PC-3 (cell line): ENCODE results near the gene TGFBR3. TPM values are rescaled to one million over a fixed set of nuclear protein-coding genes. Genes with fewer than 3 reads are reported as not detected.

Experiments
- ATAC-seq: fragments of 200-7000 bp; cut with Tn5 transposase; 2 replicates; pipeline ENCODE4 v1.9.1; 2020; ENCODE audit warnings: mild to moderate bottlenecking, moderate library complexity
- BruUV-seq: library from RNA; stranded (reverse); fragments of 400-500 nt; replicated peaks from 2 replicates; lab custom pipeline; 2021; lab: Mats Ljungman, UMichigan
- CTCF ChIA-PET: fragments of 300-600 bp; sonication (Branson Sonifier 250); formaldehyde crosslinking; loops from one replicate; lab custom pipeline; 2022; ENCODE audit warnings: antibody characterized with exemption; lab: Charles Lee
- POLR2A ChIA-PET: fragments of 300-600 bp; sonication (Branson Sonifier 250); formaldehyde crosslinking; loops from one replicate; lab custom pipeline; 2022; ENCODE audit warnings: antibody characterized with exemption; ENCODE audit not compliant: unreplicated experiment; lab: Charles Lee
- DNase-seq: peaks from one replicate; pipeline ENCODE4 v3.0.0-alpha.2; 2015
- H2AFZ ChIP-seq: fragments of 300-600 bp; sonication (generic); 2 replicates; pipeline ENCODE4 v1.6.0; 2016; ENCODE audit warnings: antibody characterized with exemption, low read length
- H3F3A ChIP-seq: fragments of 300-600 bp; sonication (generic); one replicate; pipeline ENCODE4 v1.6.0; 2017; ENCODE audit warnings: antibody characterized with exemption, low read length, control low read depth, mild to moderate bottlenecking; ENCODE audit not compliant: unreplicated experiment
- H3K27ac ChIP-seq: fragments of 300-600 bp; sonication (generic); 2 replicates; pipeline ENCODE4 v1.5.1; 2016; ENCODE audit warnings: mild to moderate bottlenecking, low read length
- H3K27me3 ChIP-seq: fragments of 300-600 bp; sonication (generic); 2 replicates; pipeline ENCODE4 v1.6.1; 2016; ENCODE audit warnings: low read length, mixed read lengths
- H3K36me3 ChIP-seq: fragments of 300-600 bp; sonication (generic); 2 replicates; pipeline ENCODE4 v1.6.1; 2016; ENCODE audit warnings: low read depth, mixed run types, low read length, mixed read lengths
- H3K4me1 ChIP-seq: fragments of 300-600 bp; sonication (generic); 2 replicates; pipeline ENCODE4 v1.5.1; 2016; ENCODE audit warnings: low read length; ENCODE audit not compliant: insufficient read depth
- H3K4me2 ChIP-seq: fragments of 300-600 bp; sonication (generic); 2 replicates; pipeline ENCODE4 v1.6.0; 2016; ENCODE audit warnings: low read length
- H3K4me3 ChIP-seq: fragments of 300-600 bp; sonication (generic); 2 replicates; pipeline ENCODE4 v1.5.1; 2016; ENCODE audit warnings: mild to moderate bottlenecking, low read length, mixed read lengths
- H3K79me2 ChIP-seq: fragments of 300-600 bp; sonication (generic); 2 replicates; pipeline ENCODE4 v1.6.1; 2017; ENCODE audit warnings: low read length, mixed read lengths
- H3K9ac ChIP-seq: fragments of 300-600 bp; sonication (generic); 2 replicates; pipeline ENCODE4 v1.6.0; 2016; ENCODE audit warnings: mild to moderate bottlenecking, low read length
- H3K9me2 ChIP-seq: fragments of 300-600 bp; sonication (generic); replicated peaks from 2 replicates; pipeline ENCODE4 v1.6.1; 2016; ENCODE audit warnings: mixed run types, low read length, mixed read lengths
- H3K9me3 ChIP-seq: fragments of 300-600 bp; sonication (generic); 2 replicates; pipeline ENCODE4 v1.6.1; 2016; ENCODE audit warnings: low read length, mixed read lengths
- H4K20me1 ChIP-seq: fragments of 300-600 bp; sonication (generic); 2 replicates; pipeline ENCODE4 v1.6.1; 2016; ENCODE audit warnings: low read length, mixed read lengths
- EZH2 ChIP-seq: fragments of 300-600 bp; sonication (generic); IDR thresholded peaks from one replicate; pipeline ENCODE4 v1.6.1; 2017; ENCODE audit warnings: antibody characterized with exemption, mild to moderate bottlenecking, low read length; ENCODE audit not compliant: unreplicated experiment
- EZH2phosphoT487 ChIP-seq: fragments of 300-600 bp; sonication (generic); IDR thresholded peaks from 2 replicates; pipeline ENCODE4 v1.6.1; 2018; ENCODE audit warnings: mild to moderate bottlenecking, antibody characterized with exemption, low read length, borderline replicate concordance
- intact Hi-C: fragments of 100-400 bp; cut with micrococcal nuclease; formaldehyde crosslinking; loops from 2 replicates; pipeline ENCODE4 v1.9.0; 2023
- total RNA-seq: library from RNA; depleted of rRNA; stranded (reverse); fragments of >200 nt; gene quantifications from 2 replicates; pipeline ENCODE4 v1.2.3, GENCODE V29; 2014
- TF ChIP-seq, protein P1 (sequence below): fragments of 300-600 bp; sonication (generic); conservative IDR thresholded peaks from 2 replicates; pipeline ENCODE4 v1.5.1; 2017; ENCODE audit warnings: antibody characterized with exemption, low read depth, mild to moderate bottlenecking, low read length

TGFBR3 gene
- total RNA-seq, 1 experiment from 2014 or later: 2.8 TPM

DNA sequence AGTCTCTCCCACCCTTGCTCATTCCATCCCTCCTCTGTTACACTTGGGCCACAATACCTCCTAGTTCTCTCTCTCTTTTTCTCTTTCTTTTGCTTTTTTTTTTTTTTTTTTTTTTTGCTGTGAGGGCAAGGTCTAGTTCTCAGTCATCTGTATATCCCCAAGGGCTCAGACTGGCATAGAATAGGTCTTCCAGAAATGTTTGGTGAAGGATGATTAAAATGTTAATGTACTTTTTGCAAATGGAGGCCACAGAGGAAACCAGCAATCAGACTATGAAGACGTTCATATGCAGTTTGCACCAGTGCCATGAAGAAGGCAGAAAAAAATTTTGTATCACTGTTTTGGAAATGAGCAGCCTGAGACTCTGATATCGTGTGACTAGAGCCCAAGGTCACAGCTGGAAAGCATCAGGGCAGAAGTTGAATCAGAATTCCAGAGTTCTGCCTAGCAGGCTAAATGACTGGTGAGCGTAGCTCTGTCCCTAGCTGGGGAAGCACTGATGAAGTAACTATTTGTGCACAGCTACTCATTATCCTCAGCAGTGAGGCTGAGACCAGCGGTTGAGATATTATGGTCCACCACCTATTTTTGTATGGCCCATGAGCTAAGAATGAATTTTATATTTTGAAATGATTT lies 186.5 kb downstream of the TGFBR3 start:
- Histone ChIP-seq H3K27ac (no peak overlapping the region), H3K27me3 (no peaks in the 10 kb centered on the region), H3K4me2 (no peak overlapping the region), H3K4me1 (no peaks in the 10 kb centered on the region), H3K36me3 (no peaks in the 10 kb centered on the region), H4K20me1 (no peaks in the 10 kb centered on the region), H3K9me2 (no peaks in the 10 kb centered on the region), H3K9ac (no peak overlapping the region), H3K79me2 (no peaks in the 10 kb centered on the region), H3K4me3 (no peak overlapping the region), H3K9me3 (no peaks in the 10 kb centered on the region), H2AFZ (no peak overlapping the region), H3F3A (no peaks in the 10 kb centered on the region)
- BruUV-seq: no TSS peak
- intact Hi-C loops: loop anchor here (10.0 kb wide), 1 partner anchor 145 kb away; no protein-coding TSS in a partner anchor
- ATAC-seq (no peak), DNase-seq (no peak)
- POLR2A ChIA-PET: no interaction called here
- TF ChIP-seq EZH2 (no peak), EZH2phosphoT487 (no peak)
- TF ChIP-seq, protein P1, sequence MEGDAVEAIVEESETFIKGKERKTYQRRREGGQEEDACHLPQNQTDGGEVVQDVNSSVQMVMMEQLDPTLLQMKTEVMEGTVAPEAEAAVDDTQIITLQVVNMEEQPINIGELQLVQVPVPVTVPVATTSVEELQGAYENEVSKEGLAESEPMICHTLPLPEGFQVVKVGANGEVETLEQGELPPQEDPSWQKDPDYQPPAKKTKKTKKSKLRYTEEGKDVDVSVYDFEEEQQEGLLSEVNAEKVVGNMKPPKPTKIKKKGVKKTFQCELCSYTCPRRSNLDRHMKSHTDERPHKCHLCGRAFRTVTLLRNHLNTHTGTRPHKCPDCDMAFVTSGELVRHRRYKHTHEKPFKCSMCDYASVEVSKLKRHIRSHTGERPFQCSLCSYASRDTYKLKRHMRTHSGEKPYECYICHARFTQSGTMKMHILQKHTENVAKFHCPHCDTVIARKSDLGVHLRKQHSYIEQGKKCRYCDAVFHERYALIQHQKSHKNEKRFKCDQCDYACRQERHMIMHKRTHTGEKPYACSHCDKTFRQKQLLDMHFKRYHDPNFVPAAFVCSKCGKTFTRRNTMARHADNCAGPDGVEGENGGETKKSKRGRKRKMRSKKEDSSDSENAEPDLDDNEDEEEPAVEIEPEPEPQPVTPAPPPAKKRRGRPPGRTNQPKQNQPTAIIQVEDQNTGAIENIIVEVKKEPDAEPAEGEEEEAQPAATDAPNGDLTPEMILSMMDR: no peak
- CTCF ChIA-PET: no interaction called here

DNA sequence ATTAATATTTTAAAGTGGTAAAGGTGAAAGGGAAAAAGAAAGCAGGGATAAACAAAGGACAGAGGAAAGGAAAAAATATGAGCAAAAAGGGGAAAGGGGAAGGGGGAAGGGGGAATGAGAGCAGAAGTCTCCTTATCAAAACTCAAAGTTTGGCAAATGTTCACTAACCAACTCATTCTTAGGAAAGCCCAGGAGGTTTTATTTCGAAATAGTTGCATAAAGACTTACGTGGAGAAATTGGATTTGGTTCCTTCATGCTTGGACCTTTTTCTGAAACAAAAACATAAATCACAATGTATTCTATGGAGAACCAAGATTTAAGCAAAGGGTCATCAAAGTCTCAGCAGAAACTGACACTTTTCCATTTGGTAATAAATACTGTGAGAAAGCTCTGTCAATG lies 188.1 kb downstream of the TGFBR3 start:
- no TSS peak for BruUV-seq
- Histone ChIP-seq H3K9me3 (no peaks in the 10 kb centered on the region), H3K36me3 (no peaks in the 10 kb centered on the region), H3K9me2 (no peaks in the 10 kb centered on the region), H3K27me3 (no peaks in the 10 kb centered on the region), H3K9ac (no peak overlapping the region), H3K4me3 (no peak overlapping the region), H4K20me1 (no peaks in the 10 kb centered on the region), H3K79me2 (no peaks in the 10 kb centered on the region), H3K4me1 (no peaks in the 10 kb centered on the region), H2AFZ (no peak overlapping the region), H3F3A (no peaks in the 10 kb centered on the region), H3K27ac (no peak overlapping the region), H3K4me2 (no peak overlapping the region)
- CTCF ChIA-PET: no interaction called here
- POLR2A ChIA-PET: no interaction called here
- no peak for TF ChIP-seq EZH2
- TF ChIP-seq, protein P1: no peak
- TF ChIP-seq EZH2phosphoT487: no peak
- ATAC-seq: no peak
- no peak for DNase-seq
- intact Hi-C loops: loop anchor here (10.0 kb wide), 1 partner anchor 143 kb away; no protein-coding TSS in a partner anchor

DNA sequence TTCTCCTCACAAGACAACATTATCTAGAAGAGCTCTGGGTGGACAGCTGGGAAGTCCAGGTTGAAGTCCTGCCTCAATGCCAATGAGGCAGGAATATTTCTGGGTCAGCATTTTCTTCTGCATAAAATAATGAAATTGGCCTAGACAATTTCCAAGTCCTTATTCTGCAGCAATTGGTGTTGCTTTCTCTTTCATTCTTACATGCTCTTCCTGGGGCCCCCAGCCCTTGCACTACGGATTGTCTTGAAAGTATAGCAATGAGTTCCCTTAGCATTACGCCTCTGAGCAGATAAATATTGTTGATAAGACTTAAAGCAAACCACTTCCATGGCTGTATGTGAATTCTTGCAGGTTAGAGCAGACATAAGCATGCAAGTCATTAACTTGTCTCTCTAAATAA lies 188.5 kb downstream of the TGFBR3 start:
- ATAC-seq: no peak
- POLR2A ChIA-PET: no interaction called here

More for the DNA sequence above, 188.5 kb downstream of the TGFBR3 start:
- intact Hi-C loops: loop anchor here (10.0 kb wide), 1 partner anchor 143 kb away; no protein-coding TSS in a partner anchor
- TF ChIP-seq, protein P1: no peak
- no peak for TF ChIP-seq EZH2phosphoT487
- TF ChIP-seq EZH2: no peak
- no TSS peak for BruUV-seq
- no peaks in the 10 kb centered on the region for H3K9me2 ChIP-seq
- H3K27ac ChIP-seq: no peak overlapping the region
- H3K36me3 ChIP-seq: no peaks in the 10 kb centered on the region
- no peaks in the 10 kb centered on the region for H3K27me3 ChIP-seq
- no peaks in the 10 kb centered on the region for H3K4me1 ChIP-seq
- no peaks in the 10 kb centered on the region for H4K20me1 ChIP-seq
- H2AFZ ChIP-seq: no peak overlapping the region
- H3K9me3 ChIP-seq: no peaks in the 10 kb centered on the region
- DNase-seq: no peak
- no peak overlapping the region for H3K9ac ChIP-seq
- CTCF ChIA-PET: no interaction called here
- H3K79me2 ChIP-seq: no peaks in the 10 kb centered on the region
- no peak overlapping the region for H3K4me2 ChIP-seq
- no peak overlapping the region for H3K4me3 ChIP-seq
- no peaks in the 10 kb centered on the region for H3F3A ChIP-seq
